Uterus (tissue), 4 donors: ENCODE results near the gene TPH2. TPM values are rescaled to one million over a fixed set of nuclear protein-coding genes. Genes with fewer than 3 reads are reported as not detected.

Source experiments
- DNase-seq, 2 donors: peaks; one replicate each; pipeline ENCODE4 v3.0.0-alpha.2; 2019 to 2020
- H3K27ac ChIP-seq, 2 donors: fragments of 200-600 bp; sonication (generic); 1 replicate in 1 of 2; 2 replicates in 1 of 2; pipeline ENCODE4 v1.5.1; 2016 to 2018
- H3K27me3 ChIP-seq, 2 donors: fragments of 200-600 bp; sonication (generic); one replicate each; pipeline ENCODE4 v1.5.1; 2018 to 2019; ENCODE audit warnings: control low read depth in 1 of 2
- H3K36me3 ChIP-seq, 2 donors: fragments of 200-600 bp; sonication (generic); one replicate each; pipeline ENCODE4 v1.5.1; 2019; ENCODE audit warnings: control low read depth in 1 of 2
- H3K4me1 ChIP-seq, 2 donors: fragments of 200-600 bp; sonication (generic); one replicate each; pipeline ENCODE4 v1.5.1; 2018 to 2019; ENCODE audit warnings: control low read depth in 1 of 2
- H3K4me3 ChIP-seq, 2 donors: fragments of 200-600 bp; sonication (generic); 1 replicate in 1 of 2; 2 replicates in 1 of 2; pipeline ENCODE4 v1.5.1; 2018 to 2019; ENCODE audit warnings: mild to moderate bottlenecking in 1 of 2
- H3K9me3 ChIP-seq, 2 donors: fragments of 200-600 bp; sonication (generic); one replicate each; pipeline ENCODE4 v1.5.1; 2019; ENCODE audit warnings: control low read depth in 1 of 2
- CTCF ChIP-seq, 4 experiments: fragments of 200-600 bp in 2 of 4; fragments of 450-650 bp in 2 of 4; sonication (generic) in 2 of 4; IDR thresholded peaks; one replicate each; pipeline ENCODE4 v1.5.1; 2016 to 2019; ENCODE audit warnings: antibody characterized with exemption in 4 of 4, mild to moderate bottlenecking in 2 of 4, moderate library complexity in 1 of 4
- POLR2A ChIP-seq, 2 donors: fragments of 450-650 bp; IDR thresholded peaks; one replicate each; pipeline ENCODE4 v1.6.1; 2016; ENCODE audit warnings: antibody characterized with exemption in 2 of 2, mild to moderate bottlenecking in 1 of 2, moderate library complexity in 1 of 2
- intact Hi-C: fragments of 100-400 bp; cut with DNase I; formaldehyde crosslinking; loops from one replicate; pipeline ENCODE4 v1.15.1; 2023; ENCODE audit warnings: low total_unique reads
- total RNA-seq, 4 donors: library from RNA; depleted of rRNA in 3 of 4; stranded (reverse); fragments of >200 nt in 3 of 4; gene quantifications; one replicate each; pipeline versions ENCODE4 v1.1.0 to v1.2.4, GENCODE V29; 2014 to 2023
- donor health status: DM: yes; HTN: yes; CAD: no.

The TPH2 gene
- total RNA-seq, 4 donors from 2014 or later = not detected

- TF ChIP-seq POLR2A (IDR thresholded peaks at IDR 0.05) (no peak), CTCF (IDR thresholded peaks at IDR 0.05) (no peak)
Measured at GRCh38 chr12:71949646-71950045, 11.0 kb downstream of the TPH2 start.

GRCh38 chr12:71950404-71950803, 11.8 kb downstream of the TPH2 start:
- Histone ChIP-seq H3K36me3 (no peaks in the 10 kb centered on the region), H3K27me3 (no peaks in the 10 kb centered on the region), H3K27ac (no peak overlapping the region), H3K4me3 (no peak overlapping the region), H3K4me1 (no peaks in the 10 kb centered on the region), H3K9me3 (no peaks in the 10 kb centered on the region)
- intact Hi-C loops = no loop called here
- DNase-seq = no peak
- no peak for TF ChIP-seq POLR2A (IDR thresholded peaks at IDR 0.05)
- TF ChIP-seq CTCF (IDR thresholded peaks at IDR 0.05) = no peak

More at GRCh38 chr12:71949646-71950045, 11.0 kb downstream of the TPH2 start:
- Histone ChIP-seq H3K27me3 (no peaks in the 10 kb centered on the region), H3K4me3 (no peak overlapping the region), H3K4me1 (no peaks in the 10 kb centered on the region), H3K27ac (no peak overlapping the region), H3K9me3 (no peaks in the 10 kb centered on the region), H3K36me3 (no peaks in the 10 kb centered on the region)
- DNase-seq = no peak
- intact Hi-C loops = no loop called here

GRCh38 chr12:71950819-71951218, 12.2 kb downstream of the TPH2 start:
- Histone ChIP-seq H3K9me3 (no peaks in the 10 kb centered on the region), H3K4me3 (no peak overlapping the region), H3K27ac (no peak overlapping the region), H3K27me3 (no peaks in the 10 kb centered on the region), H3K36me3 (no peaks in the 10 kb centered on the region), H3K4me1 (no peaks in the 10 kb centered on the region)
- DNase-seq = no peak
- TF ChIP-seq CTCF (IDR thresholded peaks at IDR 0.05) (no peak), POLR2A (IDR thresholded peaks at IDR 0.05) (no peak)
- intact Hi-C loops = no loop called here

GRCh38 chr12:71954083-71954778, 15.6 kb downstream of the TPH2 start:
- H3K27me3 ChIP-seq = no peaks in the 10 kb centered on the region
- TF ChIP-seq POLR2A (IDR thresholded peaks at IDR 0.05) = no peak
- TF ChIP-seq CTCF (IDR thresholded peaks at IDR 0.05) = no peak
- no peak for DNase-seq
- intact Hi-C loops = no loop called here
- H3K4me3 ChIP-seq = no peak overlapping the region
- H3K27ac ChIP-seq = no peak overlapping the region
- no peaks in the 10 kb centered on the region for H3K4me1 ChIP-seq
- no peaks in the 10 kb centered on the region for H3K9me3 ChIP-seq
- H3K36me3 ChIP-seq = no peaks in the 10 kb centered on the region

GRCh38 chr12:71954861-71955260, 16.2 kb downstream of the TPH2 start:
- Histone ChIP-seq H3K36me3 (no peaks in the 10 kb centered on the region), H3K4me1 (no peaks in the 10 kb centered on the region), H3K27ac (no peak overlapping the region), H3K27me3 (no peaks in the 10 kb centered on the region), H3K9me3 (no peaks in the 10 kb centered on the region), H3K4me3 (no peak overlapping the region)
- no peak for DNase-seq
- TF ChIP-seq CTCF (IDR thresholded peaks at IDR 0.05) (no peak), POLR2A (IDR thresholded peaks at IDR 0.05) (no peak)
- intact Hi-C loops = no loop called here
